Vagina (tissue), 2 donors: ENCODE results near the gene GPR149.

ENCODE experiments used
- POLR2A ChIP-seq, 2 donors: fragments of 450-650 bp; IDR thresholded peaks; one replicate each; pipeline ENCODE4 v1.6.1; 2017; ENCODE audit warnings: antibody characterized with exemption in 2 of 2, mild to moderate bottlenecking in 2 of 2, moderate library complexity in 2 of 2
- TF ChIP-seq, protein P1 (sequence below), 3 experiments: fragments of 450-650 bp in 2 of 3; fragments of 200-600 bp in 1 of 3; sonication (generic) in 1 of 3; IDR thresholded peaks; one replicate each; pipeline ENCODE4 v1.5.1; 2017 to 2019; ENCODE audit warnings: antibody characterized with exemption in 3 of 3, mild to moderate bottlenecking in 2 of 3, moderate library complexity in 2 of 3

DNA sequence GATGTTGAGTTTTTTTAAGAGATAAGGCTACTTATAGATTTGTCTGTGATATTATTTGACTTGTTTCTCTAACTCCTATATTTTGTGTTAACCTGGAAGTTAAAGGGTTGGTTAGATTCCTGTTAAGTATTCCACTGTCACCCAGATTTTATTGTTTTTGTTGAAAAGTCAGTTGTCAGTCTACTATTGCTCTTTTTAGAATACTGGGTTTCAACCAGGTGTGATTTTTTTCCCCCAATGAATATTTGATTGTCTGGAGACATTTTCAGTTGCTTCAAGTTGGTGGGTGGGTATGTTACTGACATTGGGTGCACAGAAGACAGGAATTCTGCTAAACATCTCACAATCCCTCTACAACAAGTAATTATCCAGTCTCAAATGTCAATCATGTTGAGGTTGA, 43.8 kb upstream of the GPR149 start:
- TF ChIP-seq, protein P1, sequence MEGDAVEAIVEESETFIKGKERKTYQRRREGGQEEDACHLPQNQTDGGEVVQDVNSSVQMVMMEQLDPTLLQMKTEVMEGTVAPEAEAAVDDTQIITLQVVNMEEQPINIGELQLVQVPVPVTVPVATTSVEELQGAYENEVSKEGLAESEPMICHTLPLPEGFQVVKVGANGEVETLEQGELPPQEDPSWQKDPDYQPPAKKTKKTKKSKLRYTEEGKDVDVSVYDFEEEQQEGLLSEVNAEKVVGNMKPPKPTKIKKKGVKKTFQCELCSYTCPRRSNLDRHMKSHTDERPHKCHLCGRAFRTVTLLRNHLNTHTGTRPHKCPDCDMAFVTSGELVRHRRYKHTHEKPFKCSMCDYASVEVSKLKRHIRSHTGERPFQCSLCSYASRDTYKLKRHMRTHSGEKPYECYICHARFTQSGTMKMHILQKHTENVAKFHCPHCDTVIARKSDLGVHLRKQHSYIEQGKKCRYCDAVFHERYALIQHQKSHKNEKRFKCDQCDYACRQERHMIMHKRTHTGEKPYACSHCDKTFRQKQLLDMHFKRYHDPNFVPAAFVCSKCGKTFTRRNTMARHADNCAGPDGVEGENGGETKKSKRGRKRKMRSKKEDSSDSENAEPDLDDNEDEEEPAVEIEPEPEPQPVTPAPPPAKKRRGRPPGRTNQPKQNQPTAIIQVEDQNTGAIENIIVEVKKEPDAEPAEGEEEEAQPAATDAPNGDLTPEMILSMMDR (IDR thresholded peaks at IDR 0.05): no peak
- TF ChIP-seq POLR2A (IDR thresholded peaks at IDR 0.05): no peak
